NCI-H187 (cell line): Measurements from ENCODE around the gene RNF32.
"Not testable (repeated sequence)": the region's sequence is repeated elsewhere in the genome, so short reads cannot be mapped to it uniquely, and the experiment has no call there.

Source experiments
- DNase-seq, 2 experiments: peaks; one replicate each; lab custom pipeline; 2025; lab: John Stamatoyannopoulos, UW

The RNF32 gene

DNA sequence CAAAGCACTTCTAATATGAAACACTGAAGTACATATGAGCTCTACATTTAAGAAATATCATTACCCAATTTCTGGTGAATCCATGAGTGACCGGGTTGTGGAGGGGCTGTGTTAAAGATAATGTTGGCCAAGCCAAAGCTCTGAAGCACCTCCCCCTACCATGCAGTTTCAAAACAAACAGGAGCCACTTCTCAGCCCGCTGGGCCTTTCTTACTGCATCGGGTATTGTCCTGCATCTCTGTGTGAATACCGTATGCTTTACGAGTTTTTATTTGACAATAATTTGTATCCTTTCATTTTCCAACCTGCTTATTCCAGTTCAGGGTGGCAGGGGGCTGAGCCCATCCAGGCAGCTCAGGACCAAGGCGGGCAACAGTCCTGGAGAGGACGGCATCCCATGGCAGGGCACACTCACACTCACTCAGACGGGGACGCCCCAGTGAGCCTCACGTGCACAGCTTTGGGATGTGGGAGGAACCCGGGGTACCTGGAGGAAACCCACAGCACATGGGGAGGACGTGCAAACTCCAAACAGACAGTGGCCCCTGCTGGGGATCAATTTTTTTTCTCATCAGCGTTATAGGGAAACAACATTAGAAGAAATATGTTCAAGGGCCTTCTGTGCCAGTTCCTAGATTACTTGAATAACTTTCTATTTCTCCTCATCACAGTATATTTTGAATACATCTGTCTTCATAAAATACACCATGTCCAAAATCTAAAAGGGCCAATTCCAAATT, 1.9 kb downstream of the RNF32 start:
- DNase-seq, result no peak

DNA sequence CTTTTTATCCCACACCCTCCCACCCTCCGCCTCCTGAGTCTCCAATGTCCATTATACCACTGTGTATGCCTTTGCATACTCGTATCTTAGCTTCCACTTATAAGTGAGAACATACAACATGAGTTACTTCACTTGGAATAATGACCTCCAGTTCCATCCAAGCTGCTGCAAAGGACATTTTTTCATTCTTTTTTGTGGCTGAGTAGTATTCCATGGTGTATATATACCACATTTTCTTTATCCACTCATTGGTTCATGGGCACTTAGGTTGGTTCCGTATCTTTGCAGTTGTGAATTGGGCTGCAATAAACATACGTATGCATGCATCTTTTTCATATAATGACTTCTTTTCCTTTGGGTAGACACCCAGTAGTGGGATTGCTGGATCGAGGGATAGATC, 6.8 kb downstream of the RNF32 start:
- DNase-seq, result not testable (repeated sequence)

DNA sequence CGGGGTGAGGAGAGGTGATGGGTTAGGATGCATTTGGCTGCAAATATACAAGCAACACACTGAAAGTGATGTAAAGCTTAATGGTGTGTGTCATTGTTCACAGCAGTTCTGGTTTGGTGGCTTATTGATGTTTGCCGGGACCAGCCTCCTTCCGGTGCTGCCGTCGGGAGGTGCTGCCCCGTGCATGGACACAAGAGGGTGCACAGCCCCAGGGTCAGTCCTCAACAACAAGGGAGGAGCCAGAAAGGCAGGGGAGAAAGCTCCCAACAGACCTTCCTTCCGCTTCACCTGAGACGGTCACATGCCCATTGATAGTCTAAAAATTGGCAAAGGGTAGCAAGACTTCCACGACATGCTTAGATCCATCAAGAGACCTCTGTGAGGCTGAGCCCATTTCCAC, 9.5 kb downstream of the RNF32 start:
- no peak for DNase-seq

DNA sequence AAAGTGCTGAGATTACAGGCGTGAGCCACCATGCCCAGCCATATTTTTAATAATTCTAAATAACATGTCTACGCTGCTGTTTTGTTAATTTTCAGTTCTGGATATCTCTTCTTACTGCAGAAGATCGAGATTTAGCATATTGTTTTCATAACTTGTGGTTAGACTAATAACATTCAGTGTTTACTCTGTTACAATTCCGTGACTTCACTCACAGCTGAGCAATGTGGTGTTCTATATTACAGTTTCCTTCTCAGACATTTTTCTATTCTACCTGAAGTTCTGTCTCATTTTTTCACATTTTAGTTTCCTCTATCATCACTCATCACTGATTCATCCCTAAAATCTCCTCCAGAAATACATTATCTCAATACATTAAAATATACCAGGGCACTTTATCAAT, 10.9 kb downstream of the RNF32 start:
- DNase-seq, result no peak

DNA sequence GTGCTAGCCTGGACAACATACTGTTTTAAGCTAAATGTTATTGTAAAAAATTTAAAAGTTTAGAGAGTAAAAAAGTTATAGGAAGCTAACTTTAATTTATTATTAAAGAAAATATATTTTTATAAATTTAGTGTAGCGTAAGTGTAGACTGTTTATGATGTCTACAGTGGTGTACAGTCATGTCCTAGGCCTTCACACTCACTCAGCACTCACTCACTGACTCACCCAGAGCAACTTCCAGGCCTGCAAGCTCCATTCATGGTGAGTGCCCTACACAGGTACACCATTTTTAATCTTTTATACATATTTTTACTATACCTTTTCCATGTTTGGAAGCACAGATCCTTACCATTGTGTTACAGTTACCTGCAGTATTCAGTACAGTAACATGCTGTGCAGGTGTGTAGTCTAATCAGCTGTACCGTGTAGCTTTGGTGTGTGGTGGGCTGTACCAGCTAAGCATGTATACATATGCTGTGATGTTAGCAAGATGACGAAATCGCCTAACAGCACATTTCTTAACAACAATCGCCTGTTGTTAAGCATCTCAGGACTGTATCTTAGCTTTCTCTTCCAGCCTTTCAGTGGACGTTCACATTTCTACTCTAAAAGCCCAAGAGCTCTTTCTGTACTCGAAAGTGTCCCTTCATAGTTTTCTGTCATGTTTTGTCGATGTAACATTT, 12.5 kb downstream of the RNF32 start:
- no peak for DNase-seq

DNA sequence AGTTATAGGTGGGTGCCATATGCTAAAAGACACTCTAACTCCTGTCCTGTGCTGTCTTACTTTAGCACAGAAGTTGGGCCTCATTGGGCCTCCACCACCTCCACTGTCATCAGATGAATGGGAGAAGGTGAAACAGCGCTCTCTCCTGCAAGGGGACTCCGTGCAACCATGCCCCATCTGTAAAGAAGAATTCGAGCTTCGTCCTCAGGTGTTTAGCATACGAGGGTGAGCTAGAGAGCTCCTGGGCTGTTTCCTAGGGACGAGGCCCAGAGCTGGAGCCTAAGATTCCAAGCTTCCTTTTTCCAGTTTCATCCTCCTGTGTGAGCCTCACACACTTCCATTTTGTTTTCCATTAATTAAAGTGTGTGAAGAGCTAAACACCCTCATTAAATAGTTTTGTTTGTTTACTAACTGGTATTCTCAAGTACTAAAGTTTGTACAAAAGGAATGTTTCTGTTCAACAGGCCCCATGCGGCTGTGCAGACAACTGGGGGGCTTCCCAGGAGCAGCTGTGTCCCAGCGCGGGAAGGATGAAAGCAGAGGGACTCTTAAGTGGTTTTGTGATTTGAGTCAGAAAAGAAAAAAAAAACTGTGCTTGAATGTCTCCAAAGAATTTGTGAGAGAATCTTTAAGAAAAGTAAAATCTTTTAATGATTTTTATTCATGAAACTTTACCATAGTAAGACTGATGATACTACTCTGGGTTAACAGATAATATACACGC, 14.1 kb downstream of the RNF32 start:
- DNase-seq, result no peak

DNA sequence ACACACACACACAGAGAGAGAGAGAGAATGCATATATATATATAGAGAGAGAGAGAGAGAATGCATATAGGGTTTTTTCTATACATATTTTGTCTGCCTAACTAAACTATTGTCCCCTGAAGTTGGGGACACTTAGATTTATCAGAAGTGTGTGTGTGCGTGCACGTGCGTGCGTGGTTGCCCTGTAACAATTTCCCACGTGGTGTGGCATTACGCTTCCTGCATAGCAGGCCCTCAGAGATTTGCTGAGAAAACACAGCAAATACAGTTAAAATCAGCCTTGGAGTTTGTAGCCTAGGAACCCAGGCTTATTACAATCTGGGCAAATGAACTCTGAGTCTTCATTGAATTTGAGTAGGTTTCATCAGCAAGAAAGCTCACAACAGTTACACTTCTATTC, 14.7 kb downstream of the RNF32 start:
- no peak for DNase-seq

DNA sequence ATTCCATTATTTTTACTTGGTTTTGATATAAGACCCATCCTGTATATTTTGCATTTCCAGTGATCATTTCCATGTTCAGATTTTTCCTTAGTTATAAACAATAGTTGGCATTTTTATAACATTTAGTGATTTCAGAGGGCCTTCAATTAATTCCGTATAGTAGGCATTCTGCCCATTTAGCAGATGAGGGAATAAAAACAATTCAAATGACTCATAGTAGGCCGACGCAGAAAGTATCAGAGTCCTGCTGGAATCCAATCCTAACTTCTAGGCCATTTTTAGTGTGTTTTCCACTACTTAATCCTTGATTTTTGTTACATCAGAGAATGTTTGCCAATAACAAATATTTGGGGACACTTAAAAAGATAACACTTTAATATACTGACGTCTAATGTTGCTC, 15.4 kb downstream of the RNF32 start:
- DNase-seq, result no peak

DNA sequence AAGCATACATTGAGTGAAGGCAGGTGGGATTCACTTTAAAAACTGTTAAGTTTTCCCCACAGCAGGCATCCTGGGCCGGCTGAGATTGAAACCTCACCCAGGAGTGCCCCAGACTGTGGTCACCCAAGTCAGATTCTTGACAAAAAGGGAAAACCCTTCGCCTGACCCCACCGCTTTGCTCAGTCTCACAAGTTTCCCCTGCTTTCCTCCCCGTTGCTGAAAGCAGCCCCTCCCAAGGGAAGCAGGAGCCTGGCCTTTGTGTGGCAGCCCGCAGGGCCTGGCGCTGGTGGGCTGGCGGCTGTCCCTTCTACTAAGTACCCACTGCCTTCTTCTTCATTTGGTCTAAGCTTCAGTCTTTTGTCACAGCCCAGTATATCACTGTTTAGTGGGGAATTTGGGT, 16.0 kb downstream of the RNF32 start:
- DNase-seq, result no peak

DNA sequence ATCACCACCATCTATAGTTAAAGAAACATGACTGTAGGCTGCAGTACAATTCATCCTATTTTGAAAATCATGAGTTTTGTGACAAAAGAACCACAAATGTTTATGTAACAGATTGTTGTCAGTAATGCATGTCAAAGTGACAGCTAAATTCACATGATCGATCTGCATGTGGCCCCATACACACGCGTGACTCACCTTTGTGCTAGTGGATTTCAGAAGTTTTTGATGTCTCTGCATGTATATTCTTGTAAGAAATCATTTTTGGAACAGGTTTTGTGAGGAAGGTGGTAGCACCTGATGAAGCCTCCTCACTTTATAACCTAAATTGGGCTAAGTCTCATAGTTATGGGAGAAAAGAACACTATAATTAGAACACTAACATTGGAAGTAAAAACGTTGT, 17.1 kb downstream of the RNF32 start:
- no peak for DNase-seq

DNA sequence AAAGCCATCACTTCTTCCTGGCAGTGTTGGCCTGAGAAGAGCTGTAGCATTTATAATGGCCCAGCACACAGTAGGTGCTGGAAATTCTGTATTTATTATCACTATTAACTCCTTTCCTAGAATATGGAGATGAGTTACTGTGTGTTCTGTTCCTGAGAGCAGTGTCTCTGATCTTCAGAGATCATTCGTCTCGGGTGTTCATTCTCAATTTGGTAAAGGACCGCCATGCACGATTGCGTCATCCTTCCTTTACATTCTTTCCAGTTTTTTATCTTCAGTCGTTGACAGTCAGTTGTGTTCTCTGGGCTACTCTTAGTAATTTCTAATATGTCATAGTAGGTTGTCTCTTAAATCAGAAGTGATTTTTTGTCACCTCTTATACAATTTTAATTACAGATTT, 18.6 kb downstream of the RNF32 start:
- no peak for DNase-seq

DNA sequence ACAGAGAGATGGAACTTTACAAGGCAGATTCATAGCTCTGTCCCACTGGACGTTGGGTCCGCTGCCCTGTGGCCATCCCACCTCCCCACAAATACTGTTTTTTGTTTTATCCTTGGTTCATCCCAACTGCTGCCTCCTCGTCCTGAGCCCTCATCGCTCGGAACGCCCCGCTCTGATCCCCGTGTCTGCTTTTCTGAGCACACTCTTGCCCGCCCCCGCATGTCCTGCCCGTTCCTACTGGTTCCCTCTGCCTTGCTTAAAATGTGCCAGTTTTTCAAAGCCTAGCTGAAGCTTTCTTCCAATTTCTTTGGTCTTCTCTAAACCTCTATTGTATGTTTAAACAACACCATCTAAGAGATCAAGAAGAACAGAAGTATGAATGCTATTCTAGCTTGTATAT, 19.4 kb downstream of the RNF32 start:
- DNase-seq, result no peak

DNA sequence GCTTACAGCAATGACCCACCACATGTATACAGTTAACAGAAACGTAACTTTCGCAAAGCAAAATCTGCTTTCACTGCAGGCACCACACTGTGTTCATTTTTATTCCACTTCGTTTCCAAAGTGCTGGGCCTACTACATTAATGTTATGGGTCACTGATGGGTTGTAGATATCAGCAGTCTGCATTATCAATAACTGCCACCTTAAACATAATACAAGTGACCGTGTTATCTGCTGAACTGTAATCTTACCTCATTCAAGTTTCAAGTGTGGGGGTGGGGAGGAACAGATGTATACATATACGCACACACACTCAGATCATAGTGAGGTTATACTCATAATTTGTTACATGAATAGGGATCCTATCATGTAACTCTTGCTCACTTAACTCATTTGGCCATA, 21.1 kb downstream of the RNF32 start:
- no peak for DNase-seq

DNA sequence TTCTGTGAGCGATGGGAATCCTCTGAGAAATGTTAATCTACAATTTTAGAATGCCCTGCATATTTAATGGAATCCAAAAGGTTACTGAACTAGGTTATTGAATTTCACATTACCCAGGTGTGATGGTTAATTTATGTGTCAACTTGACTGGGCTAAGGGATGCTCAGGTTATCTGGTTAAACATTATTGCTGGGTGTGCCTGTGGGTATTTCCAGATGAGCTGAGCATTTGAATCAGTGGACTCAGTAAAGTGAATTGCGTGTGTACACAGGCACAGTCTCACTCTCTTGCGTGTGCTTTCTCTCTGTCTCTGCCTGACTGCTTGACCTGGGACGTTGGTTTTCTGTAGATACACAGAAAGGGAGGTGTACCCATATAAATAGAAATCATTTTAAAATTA, 21.7 kb downstream of the RNF32 start:
- DNase-seq, result no peak

DNA sequence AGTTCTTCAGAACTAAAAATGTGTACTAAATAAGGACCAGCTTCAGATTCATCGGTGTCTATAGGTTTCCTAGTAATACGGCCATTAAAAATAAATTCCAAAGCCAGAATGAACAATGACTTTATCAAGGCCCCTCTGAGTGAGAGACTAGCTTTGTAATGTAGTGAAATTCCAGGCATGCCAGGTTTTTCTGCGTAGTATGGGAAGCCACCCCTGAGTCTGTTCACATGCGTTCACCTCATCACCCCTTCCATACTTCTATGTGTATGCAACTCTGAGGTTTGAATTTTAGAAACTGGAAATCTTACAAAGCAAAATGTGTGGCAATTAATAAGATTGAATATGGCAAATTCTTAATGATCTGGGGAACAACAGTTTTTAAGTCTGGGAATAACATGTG, 24.5 kb downstream of the RNF32 start:
- DNase-seq, result no peak

DNA sequence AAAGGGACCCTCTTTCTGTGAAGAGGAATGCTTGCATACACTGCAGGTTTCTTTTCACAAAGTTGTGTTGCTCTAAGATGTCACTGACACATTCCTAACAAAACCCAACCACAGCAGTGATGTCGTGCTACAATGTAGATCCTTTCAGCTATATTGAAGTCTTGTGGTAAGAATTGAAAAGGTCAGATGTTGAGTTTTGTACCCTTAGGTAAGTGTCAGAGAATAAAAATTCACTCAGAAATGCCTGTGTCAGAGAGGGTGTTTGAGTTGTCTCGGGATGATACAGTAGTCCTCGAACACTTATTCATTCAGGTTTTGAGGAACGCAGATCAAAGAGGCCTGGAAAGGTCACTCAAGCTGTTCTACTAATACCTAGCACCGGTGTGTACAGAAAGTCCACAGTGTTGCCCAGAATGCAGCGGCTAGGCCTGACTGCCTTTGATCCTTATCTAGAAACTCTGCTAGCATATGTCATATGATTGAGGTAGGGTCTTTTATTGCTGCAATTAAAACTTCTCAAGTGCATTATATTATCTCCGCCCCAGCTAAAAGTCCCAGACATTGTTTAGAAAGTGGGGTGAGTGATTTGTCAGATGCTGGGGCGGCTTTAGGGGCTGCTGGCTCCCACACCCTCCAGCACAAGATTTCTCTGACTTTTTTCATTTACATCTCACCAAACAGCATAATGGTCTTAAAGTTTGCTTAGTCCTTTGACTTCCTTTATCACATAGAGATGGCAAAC, 26.0 kb downstream of the RNF32 start:
- no peak for DNase-seq

DNA sequence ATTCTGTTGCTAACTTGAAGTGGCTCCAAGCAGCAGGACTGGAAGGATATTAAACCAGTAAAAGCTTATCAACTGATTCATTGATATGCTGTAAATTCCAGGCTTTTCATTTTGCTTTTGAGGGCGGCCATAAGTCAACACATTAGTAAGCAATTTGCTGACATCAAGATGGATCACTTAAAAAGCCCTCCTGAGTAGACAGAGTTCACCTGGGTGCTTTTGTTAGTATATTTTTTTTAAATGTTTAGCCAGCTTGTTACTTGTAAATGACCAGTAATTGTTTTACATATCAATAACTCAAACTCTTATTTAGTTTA, 26.5 kb downstream of the RNF32 start:
- no peak for DNase-seq

DNA sequence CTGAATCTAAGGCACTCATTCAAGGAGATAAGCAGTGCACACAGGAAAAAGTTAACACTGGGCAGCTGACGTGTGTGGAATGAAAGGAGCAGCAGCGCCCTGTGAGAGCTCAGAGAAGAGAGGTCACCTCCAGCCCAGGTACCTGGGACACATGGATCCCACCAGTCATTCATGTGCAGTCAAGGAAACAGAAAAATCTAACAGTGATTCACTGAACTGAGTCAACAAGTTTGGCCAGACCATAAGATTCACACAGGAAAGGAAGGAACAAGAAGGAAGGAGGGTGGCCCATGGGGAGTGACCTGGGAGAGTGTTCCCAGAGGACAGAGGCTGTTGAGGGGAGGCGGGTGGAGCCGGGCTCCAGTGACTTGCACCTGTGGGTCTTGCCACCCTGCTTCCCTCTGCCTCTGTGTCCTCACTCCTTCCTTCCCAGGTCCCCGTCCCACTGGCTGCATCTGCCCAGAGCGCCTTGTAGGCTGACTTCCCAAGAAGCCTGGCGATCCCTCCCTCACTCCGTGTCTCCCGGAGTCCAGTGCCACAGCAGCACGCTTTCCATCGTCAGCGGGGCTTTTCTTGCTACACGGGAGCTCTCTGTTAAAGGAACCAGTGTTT, 27.7 kb downstream of the RNF32 start:
- no peak for DNase-seq

DNA sequence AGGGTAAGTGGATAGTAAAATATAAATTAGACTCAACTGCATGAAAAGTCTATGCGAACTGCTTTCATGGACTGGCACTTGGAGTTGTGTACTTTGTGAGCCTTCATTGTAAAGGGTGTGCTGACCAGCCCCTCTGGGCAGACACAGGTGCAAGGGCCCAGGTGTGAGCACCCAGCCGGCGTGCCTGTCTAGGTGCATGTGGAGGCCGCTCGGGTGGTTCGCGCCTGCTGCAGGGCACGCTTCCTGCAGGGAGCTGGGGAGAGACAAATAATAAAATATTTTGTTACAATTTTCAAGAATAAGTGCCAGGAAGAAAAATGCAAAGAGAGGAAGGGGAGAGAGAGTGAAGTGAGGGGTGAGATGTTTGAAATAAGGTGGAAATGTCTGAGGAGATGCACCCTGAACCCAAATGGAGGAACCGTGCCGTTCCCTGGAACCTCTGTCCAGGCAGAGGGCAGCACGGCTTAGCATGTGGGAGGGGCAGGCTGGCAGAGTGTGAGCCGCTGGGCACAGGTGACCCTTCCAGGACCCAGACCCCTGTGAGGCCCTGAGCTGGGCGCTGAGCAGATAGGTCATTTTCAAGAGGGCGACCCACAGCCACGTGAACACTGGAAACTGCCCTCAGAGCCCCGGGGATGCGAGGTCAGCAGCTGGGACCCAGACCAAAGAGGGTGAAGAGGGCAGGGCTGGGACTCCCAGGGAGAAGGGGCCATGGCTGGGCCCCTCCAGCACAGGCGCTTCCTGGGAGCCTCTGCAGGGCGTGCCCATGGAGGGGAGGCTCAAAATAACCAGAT, 28.7 kb downstream of the RNF32 start:
- DNase-seq, result no peak

DNA sequence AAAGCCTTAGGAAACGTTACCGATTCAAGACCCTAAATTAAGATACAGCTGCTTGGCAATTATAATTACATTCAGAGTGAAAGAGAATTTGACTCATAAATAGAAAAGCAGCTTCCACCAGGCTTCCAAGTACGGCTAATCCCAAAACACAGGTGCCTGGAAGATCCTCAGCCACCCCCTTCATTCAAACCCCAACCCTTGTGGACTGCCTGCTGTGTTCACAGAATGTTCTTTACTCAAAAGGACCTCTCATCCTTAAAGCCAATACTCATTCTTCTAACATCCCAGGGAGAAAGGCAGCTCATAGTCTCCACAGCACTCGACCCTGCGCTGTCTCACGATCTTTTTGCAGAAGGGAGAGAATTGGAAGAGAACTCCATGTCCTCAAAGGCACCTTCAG, 32.9 kb downstream of the RNF32 start:
- DNase-seq, result no peak

DNA sequence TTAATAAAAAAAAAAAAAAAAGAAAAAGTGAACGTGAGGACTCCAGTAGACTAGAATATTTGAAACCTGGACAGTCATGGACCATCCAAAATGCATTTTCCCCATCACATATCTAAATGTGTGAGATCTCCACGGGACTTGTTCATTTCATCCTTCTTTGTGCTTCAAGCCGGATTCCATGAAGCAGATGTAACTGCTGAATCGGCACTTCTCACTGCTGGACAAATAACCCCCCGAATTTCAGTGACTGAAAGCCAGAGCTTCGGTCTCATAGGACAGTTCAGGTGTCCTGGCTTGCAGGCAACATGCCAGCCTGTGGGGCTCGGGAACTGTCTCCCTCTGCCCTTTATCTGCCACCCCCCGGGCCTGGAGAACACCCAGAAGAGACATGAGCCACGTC, 33.3 kb downstream of the RNF32 start:
- DNase-seq, result no peak

DNA sequence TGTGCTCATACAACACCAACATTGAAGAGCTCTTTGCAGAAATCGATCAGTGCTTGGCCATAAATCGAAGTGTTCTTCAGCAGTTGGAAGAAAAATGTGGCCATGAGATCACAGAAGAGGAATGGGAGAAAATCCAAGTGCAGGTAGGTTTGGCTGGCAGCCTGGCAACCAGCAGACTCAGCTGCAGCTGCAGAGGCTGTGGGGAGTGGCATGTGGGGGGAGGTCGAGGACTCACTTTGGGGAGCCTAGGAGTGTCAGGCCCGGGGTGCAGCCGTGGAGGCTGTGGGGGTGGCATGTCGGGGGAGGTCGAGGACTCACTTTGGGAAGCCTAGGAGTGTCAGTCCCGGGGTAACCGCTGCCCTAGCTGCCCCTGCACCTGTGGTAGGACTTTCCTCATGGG, 35.1 kb downstream of the RNF32 start:
- no peak for DNase-seq
